ENCODE measurements around the gene ST14.
A peak's percentile ranks its signal among the peaks of the same experiment; 100 is the strongest.

The ST14 gene

DNA sequence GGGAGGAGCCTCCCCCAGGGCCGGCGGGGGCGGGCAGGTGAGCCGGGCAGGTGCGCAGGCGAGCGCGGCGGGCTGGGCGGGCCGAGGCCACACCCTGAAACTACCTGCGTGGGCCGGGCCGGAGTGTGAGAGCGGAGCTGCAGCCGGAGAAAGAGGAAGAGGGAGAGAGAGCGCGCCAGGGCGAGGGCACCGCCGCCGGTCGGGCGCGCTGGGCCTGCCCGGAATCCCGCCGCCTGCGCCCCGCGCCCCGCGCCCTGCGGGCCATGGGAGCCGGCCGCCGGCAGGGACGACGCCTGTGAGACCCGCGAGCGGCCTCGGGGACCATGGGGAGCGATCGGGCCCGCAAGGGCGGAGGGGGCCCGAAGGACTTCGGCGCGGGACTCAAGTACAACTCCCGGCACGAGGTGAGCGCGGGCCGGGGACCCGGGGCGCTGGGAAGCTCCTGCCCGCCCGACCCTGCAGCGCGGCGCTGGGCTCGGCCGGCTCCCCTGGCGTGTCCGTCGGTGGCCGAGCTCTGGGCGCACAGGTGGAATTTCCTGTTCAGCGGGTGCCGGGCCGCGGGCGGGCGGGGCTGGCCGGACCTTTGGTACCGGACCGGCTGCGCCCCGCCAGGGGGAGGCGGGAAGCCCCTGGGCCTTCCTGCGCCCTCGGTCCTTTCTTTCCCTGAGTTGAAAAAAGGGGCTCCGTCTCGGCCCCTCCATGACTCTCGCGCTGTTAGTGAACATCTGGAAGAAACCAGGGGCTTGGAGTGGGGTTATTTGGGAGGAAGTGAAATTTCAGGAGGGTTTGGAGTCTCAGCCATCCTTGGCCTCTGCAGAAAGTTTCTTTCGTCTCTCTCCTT is at the start of gene ST14:
TSS of gene ST14 (plus strand) at position 126 of the 841 bp plus-strand sequence. CDS start at position 324, 198 bp downstream.
- DNase-seq, result no peak
- peaks cover 0 to 57% of the 10 kb centered on the region in 2 donors for H3K27me3 ChIP-seq

GRCh38 chr11:130110339-130111108 is 49.1 kb upstream of the ST14 start:
- Histone ChIP-seq H3K9me3 (no peaks in the 10 kb centered on the region), H3K27ac (no peak overlapping the region), H3K36me3 (peaks cover 10 to 34% (median 23%) of the 10 kb centered on the region in 3 donors), H3K27me3 (no peaks in the 10 kb centered on the region), H3K4me1 (peaks cover 0 to 8% (median 0%) of the 10 kb centered on the region in 4 donors), H3K4me3 (no peak overlapping the region)
- TF ChIP-seq CTCF (IDR thresholded peaks at IDR 0.05), result no peak
- DNase-seq, result no peak
- intact Hi-C loops (cut with DNase I; ENCODE audit: low total_unique reads), result no loop called here

More for the DNA sequence above, at the start of gene ST14:
- H3K27ac ChIP-seq, result no peak within 1 kb of the TSS
- H3K4me3 ChIP-seq, result peak within 1 kb of the TSS; percentile 14 to 43
- intact Hi-C loops (cut with DNase I; ENCODE audit: low total_unique reads), result no loop called here
- H3K36me3 ChIP-seq, result no peaks in the 10 kb centered on the region
- TF ChIP-seq CTCF (IDR thresholded peaks at IDR 0.05), result no peak
- H3K4me1 ChIP-seq, result peaks cover 0 to 20% (median 14%) of the 10 kb centered on the region in 4 donors
- H3K9me3 ChIP-seq, result no peaks in the 10 kb centered on the region

- no peaks in the 10 kb centered on the region for H3K9me3 ChIP-seq
- no peak for TF ChIP-seq CTCF (IDR thresholded peaks at IDR 0.05)
- no peaks in the 10 kb centered on the region for H3K27me3 ChIP-seq
- H3K36me3 ChIP-seq, result peaks cover 10 to 40% (median 23%) of the 10 kb centered on the region in 3 donors
- H3K27ac ChIP-seq, result no peak overlapping the region
- H3K4me3 ChIP-seq, result no peak overlapping the region
- intact Hi-C loops (cut with DNase I; ENCODE audit: low total_unique reads), result no loop called here
- H3K4me1 ChIP-seq, result peaks cover 0 to 10% (median 0%) of the 10 kb centered on the region in 4 donors
- DNase-seq, result no peak
These were observed 47.3 kb upstream of the ST14 start for GRCh38 chr11:130112071-130112830.

DNA sequence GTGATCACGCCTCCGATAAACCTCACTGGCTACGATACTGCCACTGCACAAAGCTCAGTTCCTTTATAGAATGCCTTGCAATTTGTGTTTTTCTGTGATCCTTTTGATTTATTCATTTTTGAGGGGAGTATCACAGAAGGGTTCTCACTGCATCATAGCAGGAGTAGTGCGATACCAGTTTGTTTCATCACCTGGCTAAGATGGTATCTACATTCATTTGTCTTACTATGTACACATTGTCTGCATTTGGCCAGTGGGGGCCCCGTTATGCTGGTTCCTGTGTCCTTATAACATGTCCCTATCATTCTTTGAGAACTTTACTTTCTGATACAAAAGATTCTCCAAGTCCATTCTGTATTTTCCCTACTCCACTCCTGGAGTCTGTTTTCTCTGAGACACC is 45.3 kb upstream of the ST14 start:
- peaks cover 10 to 40% (median 23%) of the 10 kb centered on the region in 3 donors for H3K36me3 ChIP-seq

More for the DNA sequence above, 45.3 kb upstream of the ST14 start:
- H3K27ac ChIP-seq, result no peak overlapping the region
- no peaks in the 10 kb centered on the region for H3K27me3 ChIP-seq
- DNase-seq, result no peak
- H3K4me3 ChIP-seq, result no peak overlapping the region
- H3K4me1 ChIP-seq, result peaks cover 0 to 10% (median 0%) of the 10 kb centered on the region in 4 donors
- intact Hi-C loops (cut with DNase I; ENCODE audit: low total_unique reads), result no loop called here
- TF ChIP-seq CTCF (IDR thresholded peaks at IDR 0.05), result no peak
- no peaks in the 10 kb centered on the region for H3K9me3 ChIP-seq
